GM13977 (cell line): ENCODE results near the gene TIGD1.

ENCODE experiments used
- DNase-seq: peaks from one replicate; pipeline ENCODE4 v3.0.0; 2012; ENCODE audit warnings: low spot score
- in situ Hi-C: fragments of 300-500 bp; cut with MboI; formaldehyde crosslinking; loops from one replicate; pipeline ENCODE4 v1.12.0; 2022; ENCODE audit warnings: low sequenced_read_pairs, low pct_unique_long_range_greater_than_20kb, mixed read lengths, inconsistent platforms; ENCODE audit not compliant: unreplicated experiment
- TF ChIP-seq, protein P1 (sequence below): IDR thresholded peaks from 2 replicates; pipeline ENCODE4 v1.5.1; 2012; ENCODE audit warnings: mild to moderate bottlenecking, control low read depth; ENCODE audit not compliant: insufficient read depth; ENCODE audit errors: extremely low read depth, missing control alignments

Gene TIGD1

DNA sequence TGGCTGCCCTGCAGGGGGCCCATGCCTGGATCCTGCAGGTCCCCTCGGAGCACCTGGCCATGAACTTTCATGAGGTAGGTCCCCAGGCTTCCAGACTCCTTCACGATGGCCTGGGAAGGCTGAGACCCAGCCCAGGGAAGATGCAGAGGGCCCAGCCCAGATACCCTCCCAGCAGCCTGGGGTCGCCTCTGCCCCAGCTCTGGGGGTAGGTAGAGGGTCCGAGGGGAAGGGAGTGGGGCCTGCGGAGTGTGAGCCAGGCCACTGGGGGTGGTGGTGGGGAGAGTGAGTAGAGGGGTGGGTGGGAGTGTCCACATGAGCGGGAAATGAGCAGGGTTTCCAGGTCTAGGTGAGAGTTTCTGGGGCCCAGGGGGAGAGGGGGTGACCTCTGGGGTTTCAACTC lies 25.6 kb downstream of the TIGD1 start:
- in situ Hi-C loops, result no loop called here
- no peak for DNase-seq
- TF ChIP-seq, protein P1, sequence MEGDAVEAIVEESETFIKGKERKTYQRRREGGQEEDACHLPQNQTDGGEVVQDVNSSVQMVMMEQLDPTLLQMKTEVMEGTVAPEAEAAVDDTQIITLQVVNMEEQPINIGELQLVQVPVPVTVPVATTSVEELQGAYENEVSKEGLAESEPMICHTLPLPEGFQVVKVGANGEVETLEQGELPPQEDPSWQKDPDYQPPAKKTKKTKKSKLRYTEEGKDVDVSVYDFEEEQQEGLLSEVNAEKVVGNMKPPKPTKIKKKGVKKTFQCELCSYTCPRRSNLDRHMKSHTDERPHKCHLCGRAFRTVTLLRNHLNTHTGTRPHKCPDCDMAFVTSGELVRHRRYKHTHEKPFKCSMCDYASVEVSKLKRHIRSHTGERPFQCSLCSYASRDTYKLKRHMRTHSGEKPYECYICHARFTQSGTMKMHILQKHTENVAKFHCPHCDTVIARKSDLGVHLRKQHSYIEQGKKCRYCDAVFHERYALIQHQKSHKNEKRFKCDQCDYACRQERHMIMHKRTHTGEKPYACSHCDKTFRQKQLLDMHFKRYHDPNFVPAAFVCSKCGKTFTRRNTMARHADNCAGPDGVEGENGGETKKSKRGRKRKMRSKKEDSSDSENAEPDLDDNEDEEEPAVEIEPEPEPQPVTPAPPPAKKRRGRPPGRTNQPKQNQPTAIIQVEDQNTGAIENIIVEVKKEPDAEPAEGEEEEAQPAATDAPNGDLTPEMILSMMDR, result no peak

DNA sequence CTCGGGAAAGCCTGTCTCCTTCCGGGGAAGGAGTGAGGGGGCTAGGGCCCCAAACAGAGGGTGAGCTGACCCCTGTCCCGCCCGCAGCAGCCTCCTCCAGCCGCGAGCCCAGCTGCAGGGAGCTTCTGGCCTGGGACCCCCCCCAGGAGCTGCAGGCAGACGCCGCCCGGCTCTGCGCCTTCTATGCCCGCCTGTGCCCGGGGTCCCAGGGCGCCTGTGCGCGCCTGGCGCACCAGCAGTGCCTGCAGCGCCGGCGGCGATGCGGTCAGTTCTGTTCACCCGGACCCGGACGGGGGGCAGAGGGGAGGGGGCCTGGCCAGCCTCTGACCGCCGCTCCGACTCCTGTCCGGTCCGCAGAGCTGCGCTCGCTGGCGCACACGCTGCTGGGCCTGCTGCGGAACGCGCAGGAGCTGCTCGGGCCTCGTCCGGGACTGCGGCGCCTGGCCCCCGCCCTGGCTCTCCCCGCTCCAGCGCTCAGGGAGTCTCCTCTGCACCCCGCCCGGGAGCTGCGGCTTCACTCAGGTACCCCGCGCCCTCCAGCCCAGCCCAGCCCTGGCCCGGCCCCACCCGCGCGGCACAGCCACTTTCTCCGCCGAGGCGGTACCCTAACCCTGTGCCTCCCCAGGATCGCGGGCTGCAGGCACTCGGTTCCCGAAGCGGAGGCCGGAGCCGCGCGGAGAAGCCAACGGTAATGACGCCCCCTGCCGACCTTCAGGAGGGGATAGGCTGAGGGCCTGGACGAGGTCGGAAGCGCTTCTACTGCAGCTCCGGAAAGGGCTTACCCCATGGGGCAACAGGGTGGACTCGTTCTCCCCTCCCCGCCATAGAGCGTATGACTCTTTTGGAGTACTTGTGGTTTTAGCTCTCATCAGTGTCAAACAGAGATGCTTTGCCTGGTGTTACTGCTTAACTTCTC lies 26.4 kb downstream of the TIGD1 start:
- TF ChIP-seq, protein P1, result peak; percentile 15
- in situ Hi-C loops, result no loop called here
- DNase-seq, result peak; percentile 67

DNA sequence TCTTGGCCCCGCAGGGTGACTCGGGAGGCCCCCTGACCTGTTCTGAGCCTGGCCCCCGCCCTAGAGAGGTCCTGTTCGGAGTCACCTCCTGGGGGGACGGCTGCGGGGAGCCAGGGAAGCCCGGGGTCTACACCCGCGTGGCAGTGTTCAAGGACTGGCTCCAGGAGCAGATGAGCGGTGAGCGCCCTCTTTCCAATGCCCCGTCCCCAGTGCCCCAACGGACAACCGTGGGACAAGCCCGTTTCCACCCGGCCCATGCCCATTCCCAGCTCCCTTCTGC lies 27.0 kb downstream of the TIGD1 start:
- in situ Hi-C loops, result no loop called here
- no peak for DNase-seq
- TF ChIP-seq, protein P1, result no peak

DNA sequence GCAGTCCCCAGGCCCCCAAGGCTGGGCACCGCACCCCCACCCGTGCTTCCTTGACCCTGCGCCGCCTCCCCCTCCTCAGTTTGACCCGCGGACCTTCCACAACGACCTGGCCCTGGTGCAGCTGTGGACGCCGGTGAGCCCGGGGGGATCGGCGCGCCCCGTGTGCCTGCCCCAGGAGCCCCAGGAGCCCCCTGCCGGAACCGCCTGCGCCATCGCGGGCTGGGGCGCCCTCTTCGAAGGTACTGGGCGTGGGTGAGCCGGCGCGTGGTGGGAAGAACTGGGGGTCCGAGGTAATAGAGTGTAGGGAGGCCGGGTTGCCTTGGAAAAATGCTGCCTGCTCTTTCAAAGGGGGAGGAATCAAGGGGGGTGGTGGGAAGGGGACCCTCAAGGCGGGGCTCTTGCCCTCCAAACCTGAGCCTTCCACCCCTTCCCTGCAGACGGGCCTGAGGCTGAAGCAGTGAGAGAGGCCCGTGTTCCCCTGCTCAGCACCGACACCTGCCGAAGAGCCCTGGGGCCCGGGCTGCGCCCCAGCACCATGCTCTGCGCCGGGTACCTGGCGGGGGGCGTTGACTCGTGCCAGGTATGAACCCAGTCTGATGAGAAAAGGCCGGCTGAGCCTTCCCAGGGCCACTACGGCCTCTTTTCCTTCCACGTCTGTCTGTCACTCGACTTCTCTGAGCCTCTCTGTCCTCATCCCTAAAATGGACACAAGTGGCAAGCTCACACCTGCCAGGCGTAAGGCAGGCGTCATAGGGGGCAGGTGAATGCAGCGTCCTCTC lies 27.5 kb downstream of the TIGD1 start:
- in situ Hi-C loops, result no loop called here
- peak; percentile 53 for DNase-seq
- TF ChIP-seq, protein P1, result no peak

DNA sequence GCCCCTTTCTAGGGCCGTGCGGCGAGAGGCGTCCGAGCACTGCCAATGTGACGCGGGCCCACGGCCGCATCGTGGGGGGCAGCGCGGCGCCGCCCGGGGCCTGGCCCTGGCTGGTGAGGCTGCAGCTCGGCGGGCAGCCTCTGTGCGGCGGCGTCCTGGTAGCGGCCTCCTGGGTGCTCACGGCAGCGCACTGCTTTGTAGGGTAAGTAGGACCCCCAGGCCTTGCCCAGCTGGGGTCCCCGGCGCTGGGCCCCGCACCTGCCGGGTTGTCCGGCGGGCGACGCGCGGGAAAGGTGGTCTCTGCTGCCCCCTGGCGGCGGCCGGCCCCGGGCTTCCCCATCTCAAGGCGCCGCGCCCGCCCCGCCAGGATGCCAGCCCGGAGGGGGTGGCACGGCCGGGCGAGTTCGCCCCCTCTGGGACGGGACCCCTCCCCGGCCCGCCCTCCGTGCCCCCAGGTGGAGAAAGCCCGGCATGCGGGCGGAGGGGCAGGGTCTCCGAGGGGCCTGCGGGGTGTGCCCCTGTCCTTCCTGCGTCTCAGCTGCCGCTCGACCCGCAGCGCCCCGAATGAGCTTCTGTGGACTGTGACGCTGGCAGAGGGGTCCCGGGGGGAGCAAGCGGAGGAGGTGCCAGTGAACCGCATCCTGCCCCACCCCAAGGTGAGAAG lies 28.3 kb downstream of the TIGD1 start:
- in situ Hi-C loops, result no loop called here
- peak; percentile 94 for DNase-seq
- TF ChIP-seq, protein P1, result peak; percentile 82

DNA sequence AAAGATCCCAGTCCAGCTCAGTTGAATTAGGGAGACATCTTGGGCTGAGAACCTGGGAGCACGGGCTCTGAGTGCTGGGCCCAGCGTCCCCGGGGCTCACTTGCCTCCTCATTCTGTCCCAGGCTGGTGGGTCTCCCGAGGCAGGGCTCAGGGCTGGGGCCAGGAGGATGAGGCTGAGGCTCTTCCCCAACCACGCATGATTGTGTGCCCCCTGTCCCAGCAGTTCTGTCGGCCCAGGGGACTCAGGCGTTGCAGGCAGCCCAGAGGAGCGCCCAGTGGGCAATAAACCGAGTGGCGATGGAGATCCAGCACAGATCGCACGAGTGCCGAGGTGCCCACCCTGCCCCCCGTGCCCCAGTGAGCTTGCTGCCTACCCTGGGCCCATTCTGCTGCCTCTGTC lies 29.3 kb downstream of the TIGD1 start:
- TF ChIP-seq, protein P1, result no peak
- in situ Hi-C loops, result no loop called here
- no peak for DNase-seq
